Bronchial epithelial cell (primary cell): ENCODE data around the gene IRF9. TPM values are rescaled to one million over a fixed set of nuclear protein-coding genes. Genes with fewer than 3 reads are reported as not detected.

ENCODE experiments used
- DNase-seq: peaks from one replicate; pipeline ENCODE4 v3.0.0-alpha.2; 2010; ENCODE audit warnings: low read depth
- FAIRE-seq: peaks from 2 replicates; lab custom pipeline; 2011; peaks lifted over from hg19 to GRCh38; lab: Jason Lieb, UNC
- H3K27me3 ChIP-seq: 2 replicates; pipeline ENCODE4 v1.5.1; 2011; ENCODE audit warnings: low read length; ENCODE audit not compliant: control insufficient read depth, insufficient read depth
- H3K36me3 ChIP-seq: 2 replicates; pipeline ENCODE4 v1.5.1; 2011; ENCODE audit warnings: low read length; ENCODE audit not compliant: control insufficient read depth, insufficient read depth
- H3K4me3 ChIP-seq: 2 replicates; pipeline ENCODE4 v1.5.1; 2011; ENCODE audit warnings: mild to moderate bottlenecking, low read depth, low read length, control low read depth
- total RNA-seq: library from RNA; depleted of rRNA; stranded (reverse); fragments of >200 nt; gene quantifications from 2 replicates; pipeline ENCODE4 v1.2.1, GENCODE V29; 2014
- TF ChIP-seq, protein P1 (sequence below): IDR thresholded peaks from 2 replicates; pipeline ENCODE4 v1.5.1; 2011; ENCODE audit warnings: mild to moderate bottlenecking, moderate library complexity, low read length, control low read depth, inconsistent platforms; ENCODE audit not compliant: insufficient read depth, severe bottlenecking

Gene IRF9
- total RNA-seq: 19.2 and 28.7 TPM in 2 replicates

DNA sequence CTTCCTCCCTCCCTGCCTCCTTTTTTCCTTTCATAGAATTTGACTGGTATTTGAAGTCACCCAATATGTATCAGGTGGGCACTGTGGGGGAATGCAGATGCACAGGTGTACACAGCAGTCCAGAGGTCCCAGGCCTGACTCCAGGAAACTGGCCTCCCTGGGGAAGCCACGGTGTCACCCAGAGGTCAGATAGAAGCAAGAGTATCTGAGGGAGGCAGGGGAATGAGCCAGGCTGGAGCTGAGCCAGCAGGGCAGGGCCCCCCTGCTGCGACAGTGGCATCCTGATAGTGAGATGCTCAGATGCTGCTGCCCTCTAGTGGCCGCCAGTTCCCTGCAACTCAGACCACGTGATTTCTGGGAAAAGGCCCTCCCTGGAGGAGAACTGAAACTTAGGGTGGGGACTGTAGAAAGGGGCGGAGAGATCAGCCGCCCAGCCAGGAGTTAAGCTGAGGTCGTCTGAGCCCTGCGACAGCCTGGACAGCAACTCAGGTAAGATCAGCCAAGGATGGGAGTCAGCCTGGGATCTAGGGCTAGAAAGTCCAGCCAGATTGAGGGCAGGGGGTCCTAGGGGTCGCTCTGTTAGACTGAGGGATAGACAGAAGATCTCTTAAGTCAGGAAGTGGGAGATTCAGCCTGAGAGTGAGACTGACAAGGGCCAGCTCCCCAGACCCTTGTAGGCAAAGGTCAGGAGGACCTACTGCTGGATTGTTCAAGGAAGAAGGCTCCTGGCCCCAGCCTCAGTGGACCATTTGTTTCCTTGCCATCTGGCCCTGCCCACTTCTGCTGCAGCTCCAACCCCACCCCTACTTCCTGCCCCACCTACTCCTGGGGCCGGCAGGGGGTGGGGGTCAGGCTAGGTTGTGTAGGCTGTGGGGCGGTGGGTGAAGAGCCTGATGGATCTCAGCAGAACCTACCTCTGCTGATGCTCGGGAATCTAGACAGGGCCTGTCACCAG, at the start of gene IRF9:
IRF9 (plus strand) TSS at position 416 of the 955 bp plus-strand sequence. CDS start 880 bp downstream, outside the sequence.
- peaks cover 47% of the 10 kb centered on the region for H3K36me3 ChIP-seq
- FAIRE-seq: no peak
- peak within 1 kb of the TSS; percentile 73 for H3K4me3 ChIP-seq

DNA sequence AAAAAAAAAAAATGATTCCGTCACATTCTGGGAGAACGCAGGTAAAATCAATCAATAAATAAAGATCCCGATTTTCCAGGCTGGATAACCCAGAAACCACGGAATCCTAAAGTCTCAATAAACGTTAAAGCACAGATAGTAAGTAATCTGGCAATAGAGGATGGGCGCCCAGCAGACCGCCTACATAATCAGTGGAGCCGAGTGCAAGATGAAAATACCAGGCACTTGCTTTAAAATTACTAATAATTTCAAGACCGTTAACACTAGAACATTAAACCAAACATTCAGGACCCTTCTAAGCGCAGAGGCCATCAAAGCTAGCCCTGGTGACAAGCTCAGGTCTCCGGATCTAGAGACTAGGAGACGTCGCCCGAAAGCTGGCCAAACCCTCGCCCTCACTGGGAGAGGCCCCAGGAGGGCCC, 47.7 kb upstream of the IRF9 start:
- FAIRE-seq: no peak
- Histone ChIP-seq H3K4me3 (peak overlapping the region; percentile 60), H3K36me3 (peaks cover 12% of the 10 kb centered on the region), H3K27me3 (no peaks in the 10 kb centered on the region)
- no peak for DNase-seq
- TF ChIP-seq, protein P1, sequence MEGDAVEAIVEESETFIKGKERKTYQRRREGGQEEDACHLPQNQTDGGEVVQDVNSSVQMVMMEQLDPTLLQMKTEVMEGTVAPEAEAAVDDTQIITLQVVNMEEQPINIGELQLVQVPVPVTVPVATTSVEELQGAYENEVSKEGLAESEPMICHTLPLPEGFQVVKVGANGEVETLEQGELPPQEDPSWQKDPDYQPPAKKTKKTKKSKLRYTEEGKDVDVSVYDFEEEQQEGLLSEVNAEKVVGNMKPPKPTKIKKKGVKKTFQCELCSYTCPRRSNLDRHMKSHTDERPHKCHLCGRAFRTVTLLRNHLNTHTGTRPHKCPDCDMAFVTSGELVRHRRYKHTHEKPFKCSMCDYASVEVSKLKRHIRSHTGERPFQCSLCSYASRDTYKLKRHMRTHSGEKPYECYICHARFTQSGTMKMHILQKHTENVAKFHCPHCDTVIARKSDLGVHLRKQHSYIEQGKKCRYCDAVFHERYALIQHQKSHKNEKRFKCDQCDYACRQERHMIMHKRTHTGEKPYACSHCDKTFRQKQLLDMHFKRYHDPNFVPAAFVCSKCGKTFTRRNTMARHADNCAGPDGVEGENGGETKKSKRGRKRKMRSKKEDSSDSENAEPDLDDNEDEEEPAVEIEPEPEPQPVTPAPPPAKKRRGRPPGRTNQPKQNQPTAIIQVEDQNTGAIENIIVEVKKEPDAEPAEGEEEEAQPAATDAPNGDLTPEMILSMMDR: no peak

More for the DNA sequence above, at the start of gene IRF9:
- peak; percentile 86 for DNase-seq
- H3K27me3 ChIP-seq: no peaks in the 10 kb centered on the region
- TF ChIP-seq, protein P1: peak; percentile 96

DNA sequence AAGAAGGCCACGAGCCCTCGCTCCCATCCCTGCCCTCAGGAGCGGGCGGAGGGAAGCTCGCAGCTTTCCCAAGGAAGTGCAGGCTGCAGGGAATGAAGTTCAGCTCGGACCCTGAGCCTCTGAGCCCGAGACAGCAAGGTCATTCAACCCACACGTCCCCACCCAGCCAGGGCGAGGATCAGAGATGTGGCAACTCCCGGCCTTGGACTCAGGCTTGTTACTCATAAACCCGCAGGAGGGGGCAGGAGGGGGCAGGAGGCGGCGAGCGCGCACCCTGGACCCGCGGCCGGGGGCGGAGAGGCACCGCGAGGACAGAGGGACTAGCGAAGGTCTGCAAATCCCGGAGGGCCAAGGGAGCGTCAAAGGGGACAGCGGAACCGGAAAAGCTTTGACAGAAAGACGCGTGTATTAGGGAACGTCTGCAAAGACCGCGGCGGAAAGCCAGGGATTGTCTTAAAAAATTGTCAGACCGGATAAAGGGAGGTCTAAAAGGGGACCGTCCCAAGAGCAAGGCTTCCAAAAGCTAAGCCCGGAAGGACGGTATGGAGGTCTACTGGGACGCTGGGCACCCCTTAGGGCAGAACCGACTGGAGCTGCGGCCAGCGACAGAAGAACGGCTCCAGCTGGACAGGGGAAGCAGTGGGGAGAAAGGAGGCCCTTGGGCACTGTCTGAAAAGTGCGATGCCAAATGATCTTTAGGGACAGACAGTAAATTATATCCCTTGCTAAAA, 47.1 kb upstream of the IRF9 start:
- FAIRE-seq (no peak), DNase-seq (peak; percentile 76)
- Histone ChIP-seq H3K27me3 (no peaks in the 10 kb centered on the region), H3K4me3 (peak overlapping the region; percentile 60), H3K36me3 (peaks cover 14% of the 10 kb centered on the region)
- TF ChIP-seq, protein P1: no peak

DNA sequence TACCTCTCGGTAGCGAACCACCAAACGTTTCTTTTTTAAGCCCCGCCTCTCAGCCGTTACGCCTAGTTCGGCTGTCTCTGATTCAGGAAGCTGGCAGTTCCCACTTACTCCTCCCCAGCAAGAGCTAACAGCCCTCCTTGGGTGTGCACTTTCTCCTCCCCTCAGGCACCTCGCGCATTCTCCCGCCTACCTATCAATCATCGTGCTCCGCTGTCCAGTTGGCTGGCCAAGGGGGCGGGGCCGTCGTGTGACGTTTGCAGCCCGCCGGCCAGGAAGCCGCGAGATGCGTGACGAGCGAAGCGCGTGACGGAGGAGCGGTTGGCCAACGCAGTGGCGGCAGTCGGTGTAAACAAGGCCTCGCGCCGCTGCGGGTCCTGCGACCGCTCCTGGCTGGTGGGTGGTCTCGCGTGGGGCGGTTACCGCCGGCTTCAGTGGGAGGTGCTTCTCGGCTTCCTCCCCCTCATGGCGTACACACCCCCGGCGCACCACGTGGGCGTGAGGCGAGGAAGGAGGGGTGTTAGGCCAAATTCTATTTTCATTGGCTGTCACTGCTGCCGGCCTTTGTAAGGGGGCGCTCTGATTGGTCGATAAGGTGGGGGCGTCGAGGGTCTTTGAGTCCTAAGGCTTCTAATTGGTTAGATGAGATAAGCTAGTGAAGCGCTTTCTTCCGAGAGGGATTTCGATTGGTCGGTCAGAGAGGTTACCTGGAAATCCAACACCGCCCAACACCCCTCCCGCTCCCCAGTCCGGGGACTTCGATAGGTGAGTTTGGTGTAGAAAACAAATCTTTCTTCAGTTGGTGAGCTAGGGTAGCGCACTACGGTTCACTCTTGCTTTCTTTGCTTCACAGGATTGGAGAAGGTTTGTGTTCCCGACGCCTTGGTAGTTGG, 46.3 kb upstream of the IRF9 start, which contains the start of the genes DCAF11 and NRL:
DCAF11 (plus strand) TSS at position 246 of the 890 bp plus-strand sequence. CDS start 818 bp downstream, outside the sequence.
NRL (minus strand) TSS at position 418 of the 890 bp plus-strand sequence. CDS start 32,101 bp downstream, outside the sequence.
- DNase-seq: peak; percentile 99
- TF ChIP-seq, protein P1: no peak

More for the DNA sequence above, 46.3 kb upstream of the IRF9 start, which contains the start of the genes DCAF11 and NRL:
- peak within 1 kb of the TSS; percentile 63 for H3K4me3 ChIP-seq
- FAIRE-seq: peak; percentile 23
- H3K27me3 ChIP-seq: no peaks in the 10 kb centered on the region
- peaks cover 18% of the 10 kb centered on the region for H3K36me3 ChIP-seq
